ENCODE measurements around the gene HTR2C.

DNA sequence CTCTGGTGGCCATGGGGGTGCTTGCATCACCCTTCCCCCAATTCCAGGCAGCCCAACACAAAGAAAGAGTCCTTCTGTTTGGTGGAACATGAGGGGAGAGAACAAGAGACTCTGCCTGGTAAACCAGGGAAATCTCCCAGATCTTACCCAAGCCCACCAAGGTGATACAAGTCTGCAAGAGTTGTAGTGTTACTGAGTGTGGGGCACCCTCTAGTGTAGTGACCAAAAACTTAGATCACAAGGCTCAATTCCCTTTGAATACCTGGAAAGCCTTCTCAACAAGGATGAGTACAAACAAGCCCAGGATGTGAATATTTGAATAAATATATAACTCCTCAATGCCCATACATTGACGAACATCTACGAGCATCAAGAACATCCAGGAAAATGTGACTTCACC lies 368.8 kb downstream of the HTR2C start:
- TF ChIP-seq CTCF (conservative IDR thresholded peaks at IDR 0.05 in 1 of 2, IDR thresholded peaks at IDR 0.05 in 1 of 2; ENCODE audit: extremely low read depth in 1 of 2, insufficient read depth in 1 of 2, low read depth in 1 of 2, low read length in 2 of 2) (peak in 1 of 2 donors; percentile 19), EZH2 (IDR thresholded peaks at IDR 0.05; ENCODE audit: borderline replicate concordance, low read length) (no peak)

Data from mammary epithelial cell (primary cell).